A673 (cell line): ENCODE results near the gene STPG3. TPM values are rescaled to one million over a fixed set of nuclear protein-coding genes. Genes with fewer than 3 reads are reported as not detected.

Source experiments
- BruUV-seq: library from RNA; stranded (reverse); fragments of 400-500 nt; replicated peaks from 2 replicates; lab custom pipeline; 2021; lab: Mats Ljungman, UMichigan
- CTCF ChIA-PET: fragments of 300-600 bp; sonication (Branson Sonifier 250); formaldehyde crosslinking; loops from one replicate; lab custom pipeline; 2022; ENCODE audit warnings: antibody characterized with exemption; lab: Charles Lee
- POLR2A ChIA-PET: fragments of 300-600 bp; sonication (Branson Sonifier 250); formaldehyde crosslinking; loops from one replicate; lab custom pipeline; 2022; ENCODE audit warnings: antibody characterized with exemption; ENCODE audit not compliant: low non-redundant PET; lab: Charles Lee
- DNase-seq: peaks from one replicate; pipeline ENCODE4 v3.0.0-alpha.2; 2015; ENCODE audit warnings: low spot score
- H3K27ac ChIP-seq: fragments of 200-600 bp; sonication (generic); 2 replicates; pipeline ENCODE4 v1.5.1; 2016; ENCODE audit warnings: mixed run types, low read depth, mild to moderate bottlenecking, mixed read lengths, antibody characterized with exemption, low read length; ENCODE audit not compliant: poor library complexity, severe bottlenecking
- H3K27me3 ChIP-seq: fragments of 200-600 bp; sonication (generic); replicated peaks from 2 replicates; pipeline ENCODE4 v1.6.1; 2017; ENCODE audit warnings: mixed run types, low read depth, mild to moderate bottlenecking, mixed read lengths, antibody characterized with exemption, low read length; ENCODE audit not compliant: insufficient read depth, poor library complexity
- H3K36me3 ChIP-seq: fragments of 200-600 bp; sonication (generic); 2 replicates; pipeline ENCODE4 v1.6.1; 2016; ENCODE audit warnings: mixed run types, mild to moderate bottlenecking, mixed read lengths, antibody characterized with exemption, low read length; ENCODE audit not compliant: insufficient read depth, poor library complexity, severe bottlenecking
- H3K4me1 ChIP-seq: fragments of 200-600 bp; sonication (generic); 2 replicates; pipeline ENCODE4 v1.6.1; 2017; ENCODE audit warnings: mixed run types, mild to moderate bottlenecking, mixed read lengths, antibody characterized with exemption, low read length; ENCODE audit not compliant: insufficient read depth, poor library complexity, severe bottlenecking
- H3K4me3 ChIP-seq: fragments of 200-600 bp; sonication (generic); 2 replicates; pipeline ENCODE4 v1.5.1; 2016; ENCODE audit warnings: low read depth, mixed run types, mild to moderate bottlenecking, mixed read lengths, low read length; ENCODE audit not compliant: poor library complexity, severe bottlenecking
- H3K9me3 ChIP-seq: fragments of 200-600 bp; sonication (generic); 2 replicates; pipeline ENCODE4 v1.6.1; 2016; ENCODE audit warnings: mixed run types, low read depth, mild to moderate bottlenecking, mixed read lengths, antibody characterized with exemption, low read length; ENCODE audit not compliant: poor library complexity, severe bottlenecking
- CTCF ChIP-seq: fragments of 300-800, 200-600 bp; sonication (generic); conservative IDR thresholded peaks from 2 replicates; pipeline ENCODE4 v1.5.1; 2017; ENCODE audit warnings: low read depth, mild to moderate bottlenecking, antibody characterized with exemption, low read length, moderate library complexity, mixed read lengths
- EZH2 ChIP-seq: fragments of 200-600 bp; sonication (generic); IDR thresholded peaks from 2 replicates; pipeline ENCODE4 v1.6.1; 2017; ENCODE audit warnings: borderline replicate concordance, low read depth, mild to moderate bottlenecking, mixed read lengths, antibody characterized with exemption, low read length; ENCODE audit not compliant: poor library complexity, severe bottlenecking
- intact Hi-C: fragments of 100-400 bp; cut with micrococcal nuclease; formaldehyde crosslinking; loops from one replicate; pipeline ENCODE4 v1.10.0; 2022; ENCODE audit not compliant: unreplicated experiment
- total RNA-seq: library from RNA; stranded (reverse); gene quantifications from 2 replicates; pipeline ENCODE4 v1.2.3, GENCODE V29; 2021

Gene STPG3
- total RNA-seq, 1 experiment from 2014 or later = not detected

GRCh38 chr9:137301081-137301947 is 50.2 kb downstream of the STPG3 start:
- POLR2A ChIA-PET = interaction anchor here (0.6 kb wide), 1 partner anchor 234 kb away, joined by 3 read pairs; no protein-coding TSS in a partner anchor
- DNase-seq = peak; percentile 66
- TF ChIP-seq CTCF (no peak), EZH2 (no peak)
- Histone ChIP-seq H3K27me3 (no peaks in the 10 kb centered on the region), H3K4me3 (peak overlapping the region; percentile 60), H3K9me3 (no peaks in the 10 kb centered on the region), H3K27ac (peak overlapping the region; percentile 49), H3K36me3 (no peaks in the 10 kb centered on the region), H3K4me1 (peaks cover 53% of the 10 kb centered on the region)
- CTCF ChIA-PET = interaction anchor here (1.2 to 1.3 kb wide), 2 partner anchors 15 to 122 kb away, joined by 3 to 8 read pairs; partner anchors contain the start of genes EXD3 and NOXA1
- BruUV-seq = no TSS peak
- intact Hi-C loops = no loop called here

- BruUV-seq = no TSS peak
- TF ChIP-seq EZH2 = no peak
- TF ChIP-seq CTCF = no peak
- H3K27me3 ChIP-seq = no peaks in the 10 kb centered on the region
- POLR2A ChIA-PET = interaction anchor here (0.6 kb wide), 1 partner anchor 240 kb away, joined by 3 read pairs; no protein-coding TSS in a partner anchor
- CTCF ChIA-PET = interaction anchor here (0.7 to 1.3 kb wide), 3 partner anchors 15 to 211 kb away, joined by 3 to 8 read pairs (median 4); partner anchors contain the start of genes EXD3 and NOXA1
- intact Hi-C loops = no loop called here
- peaks cover 54% of the 10 kb centered on the region for H3K4me1 ChIP-seq
- no peaks in the 10 kb centered on the region for H3K9me3 ChIP-seq
- no peaks in the 10 kb centered on the region for H3K36me3 ChIP-seq
- peak; percentile 90 for DNase-seq
- peak within 1 kb of the TSS; percentile 60 for H3K4me3 ChIP-seq
- peak within 1 kb of the TSS; percentile 70 for H3K27ac ChIP-seq
Measured at GRCh38 chr9:137302118-137302448, 51.0 kb downstream of the STPG3 start, which contains the start of gene NRARP. TSS of gene NRARP (minus strand) at chr9:137302271. CDS start at chr9:137301928, 343 bp downstream.

- Histone ChIP-seq H3K27ac (peak overlapping the region; percentile 70), H3K27me3 (no peaks in the 10 kb centered on the region), H3K4me1 (peaks cover 54% of the 10 kb centered on the region), H3K36me3 (no peaks in the 10 kb centered on the region), H3K4me3 (peak overlapping the region; percentile 36), H3K9me3 (no peaks in the 10 kb centered on the region)
- CTCF ChIA-PET = interaction anchor here (0.7 to 1.3 kb wide), 2 partner anchors 120 to 210 kb away, joined by 4 to 8 read pairs; partner anchors contain the start of genes EXD3 and NOXA1
- POLR2A ChIA-PET = interaction anchor here (0.6 kb wide), 1 partner anchor 240 kb away, joined by 3 read pairs; no protein-coding TSS in a partner anchor
- DNase-seq = no peak
- TF ChIP-seq CTCF (peak; percentile 40; the same call in 1 of the 2 replicates), EZH2 (no peak)
- no TSS peak for BruUV-seq
- intact Hi-C loops = no loop called here
Measured at GRCh38 chr9:137302449-137303150, 51.5 kb downstream of the STPG3 start.
